H9 (cell line): ENCODE measurements around the gene LIX1. TPM values are rescaled to one million over a fixed set of nuclear protein-coding genes. Genes with fewer than 3 reads are reported as not detected.

Experiments used
- DNase-seq: peaks from one replicate; pipeline ENCODE4 v3.0.0-alpha.2; 2017
- H2AFZ ChIP-seq: one replicate; pipeline ENCODE4 v1.6.1; 2013; ENCODE audit warnings: mild to moderate bottlenecking, low read length, control low read depth, moderate library complexity
- H2AK5ac ChIP-seq: 2 replicates; pipeline ENCODE4 v1.6.1; 2013; ENCODE audit warnings: low read length, control low read depth, mixed read lengths; ENCODE audit not compliant: insufficient read length
- H2BK120ac ChIP-seq: one replicate; pipeline ENCODE4 v1.6.1; 2013; ENCODE audit warnings: low read depth, mild to moderate bottlenecking, low read length, control low read depth, inconsistent platforms; ENCODE audit not compliant: poor library complexity, severe bottlenecking
- H2BK12ac ChIP-seq: 2 replicates; pipeline ENCODE4 v1.6.1; 2013; ENCODE audit warnings: low read length, control low read depth, mixed read lengths, low read depth; ENCODE audit not compliant: insufficient read length
- H2BK15ac ChIP-seq: 2 replicates; pipeline ENCODE4 v1.6.1; 2013; ENCODE audit warnings: low read depth, low read length, control low read depth
- H2BK20ac ChIP-seq: one replicate; pipeline ENCODE4 v1.6.1; 2013; ENCODE audit warnings: low read depth, mild to moderate bottlenecking, low read length, control low read depth, inconsistent platforms; ENCODE audit not compliant: poor library complexity, severe bottlenecking
- H2BK5ac ChIP-seq: 2 replicates; pipeline ENCODE4 v1.6.1; 2013; ENCODE audit warnings: low read length, control low read depth, mixed read lengths; ENCODE audit not compliant: insufficient read length
- H3K14ac ChIP-seq: 2 replicates; pipeline ENCODE4 v1.6.1; 2013; ENCODE audit warnings: low read length, control low read depth; ENCODE audit not compliant: insufficient read depth
- H3K18ac ChIP-seq: 2 replicates; pipeline ENCODE4 v1.6.1; 2013; ENCODE audit warnings: low read depth, mild to moderate bottlenecking, mixed read lengths, low read length, control low read depth; ENCODE audit not compliant: insufficient read length
- H3K23ac ChIP-seq: 2 replicates; pipeline ENCODE4 v1.6.1; 2013; ENCODE audit warnings: low read length, control low read depth, mixed read lengths, low read depth; ENCODE audit not compliant: insufficient read length
- H3K23me2 ChIP-seq: 2 replicates; pipeline ENCODE4 v1.6.1; 2013; ENCODE audit warnings: low read depth, mild to moderate bottlenecking, mixed read lengths, low read length, control low read depth; ENCODE audit not compliant: insufficient read length, poor library complexity, severe bottlenecking
- H3K27ac ChIP-seq: 2 replicates; pipeline ENCODE4 v1.5.1; 2013; ENCODE audit warnings: low read length, control low read depth, mixed read lengths, low read depth; ENCODE audit not compliant: insufficient read length
- H3K27me3 ChIP-seq: 2 replicates; pipeline ENCODE4 v1.6.1; 2013; ENCODE audit warnings: low read length, control low read depth, inconsistent platforms; ENCODE audit not compliant: insufficient read depth
- H3K4ac ChIP-seq: 2 replicates; pipeline ENCODE4 v1.6.1; 2013; ENCODE audit warnings: low read depth, mild to moderate bottlenecking, control low read depth, inconsistent platforms, low read length, moderate library complexity
- H3K4me1 ChIP-seq: 2 replicates; pipeline ENCODE4 v1.6.1; 2013; ENCODE audit warnings: low read length, control low read depth, inconsistent platforms; ENCODE audit not compliant: insufficient read depth
- H3K4me2 ChIP-seq: 2 replicates; pipeline ENCODE4 v1.6.1; 2013; ENCODE audit warnings: low read length, control low read depth, mixed read lengths; ENCODE audit not compliant: insufficient read length, insufficient read depth
- H3K56ac ChIP-seq: 2 replicates; pipeline ENCODE4 v1.6.1; 2013; ENCODE audit warnings: low read depth, mild to moderate bottlenecking, mixed read lengths, low read length, control low read depth; ENCODE audit not compliant: insufficient read length
- H3K79me1 ChIP-seq: 2 replicates; pipeline ENCODE4 v1.6.1; 2013; ENCODE audit warnings: low read depth, mild to moderate bottlenecking, moderate library complexity, low read length, control low read depth, inconsistent platforms; ENCODE audit not compliant: insufficient read depth, poor library complexity, severe bottlenecking
- H3K79me2 ChIP-seq: 2 replicates; pipeline ENCODE4 v1.6.1; 2013; ENCODE audit warnings: low read length, control low read depth, inconsistent platforms; ENCODE audit not compliant: insufficient read depth
- H3K9ac ChIP-seq: 2 replicates; pipeline ENCODE4 v1.6.1; 2013; ENCODE audit warnings: low read length, control low read depth, mixed read lengths; ENCODE audit not compliant: insufficient read length; ENCODE audit errors: extremely low read depth
- H3K9me3 ChIP-seq: one replicate; pipeline ENCODE4 v1.6.1; 2013; ENCODE audit warnings: low read depth, low read length, inconsistent platforms; ENCODE audit not compliant: control insufficient read depth
- H3T11ph ChIP-seq: one replicate; pipeline ENCODE4 v1.6.1; 2013; ENCODE audit warnings: mild to moderate bottlenecking, low read length, control low read depth, inconsistent platforms
- H4K20me1 ChIP-seq: one replicate; pipeline ENCODE4 v1.6.1; 2013; ENCODE audit not compliant: control insufficient read depth, insufficient read length, insufficient read depth
- H4K5ac ChIP-seq: 2 replicates; pipeline ENCODE4 v1.6.1; 2013; ENCODE audit warnings: low read depth, mild to moderate bottlenecking, mixed read lengths, low read length, control low read depth; ENCODE audit not compliant: insufficient read length
- H4K8ac ChIP-seq: replicated peaks from 2 replicates; pipeline ENCODE4 v1.6.1; 2013; ENCODE audit warnings: low read length, control low read depth, mixed read lengths, low read depth; ENCODE audit not compliant: insufficient read length
- H4K91ac ChIP-seq: 2 replicates; pipeline ENCODE4 v1.6.1; 2013; ENCODE audit warnings: low read depth, mild to moderate bottlenecking, moderate library complexity, mixed read lengths, low read length, control low read depth; ENCODE audit not compliant: insufficient read length
- H3K27ac Mint-ChIP-seq, 3 experiments: 2 replicates in 2 of 3; 3 replicates in 1 of 3; pipeline ENCODE4 v1.8.0; 2020 to 2021; ENCODE audit warnings: mixed read lengths in 3 of 3, mild to moderate bottlenecking in 1 of 3, moderate library complexity in 1 of 3
- H3K27me3 Mint-ChIP-seq: 2 replicates; pipeline ENCODE4 v1.8.0; 2021; ENCODE audit warnings: low read depth, mild to moderate bottlenecking, moderate library complexity, mixed read lengths
- H3K36me3 Mint-ChIP-seq, 3 experiments: 2 replicates in 2 of 3; 3 replicates in 1 of 3; pipeline ENCODE4 v1.8.0; 2020 to 2021; ENCODE audit warnings: low read depth in 3 of 3, mixed read lengths in 3 of 3; ENCODE audit not compliant: insufficient read depth in 1 of 3
- H3K4me1 Mint-ChIP-seq, 2 experiments: 2 replicates each; pipeline ENCODE4 v1.8.0; 2020; ENCODE audit warnings: mixed read lengths in 2 of 2
- H3K4me3 Mint-ChIP-seq, 2 experiments: 2 replicates in 1 of 2; 3 replicates in 1 of 2; pipeline ENCODE4 v1.8.0; 2020 to 2021; ENCODE audit warnings: mild to moderate bottlenecking in 2 of 2, mixed read lengths in 2 of 2, moderate library complexity in 1 of 2
- H3K9me3 Mint-ChIP-seq, 2 experiments: 2 replicates in 1 of 2; 3 replicates in 1 of 2; pipeline ENCODE4 v1.8.0; 2020; ENCODE audit warnings: mild to moderate bottlenecking in 2 of 2, mixed read lengths in 2 of 2, moderate library complexity in 1 of 2
- total RNA-seq: library from RNA; stranded (reverse); gene quantifications from 2 replicates; pipeline ENCODE4 v1.2.1, GENCODE V29; 2021
- TF ChIP-seq, protein P1 (sequence below): fragments of 200-600 bp; sonication (generic); conservative IDR thresholded peaks from 3 replicates; pipeline ENCODE4 v1.8.0; 2021; ENCODE audit warnings: antibody characterized with exemption, mild to moderate bottlenecking

Gene LIX1
- total RNA-seq, 1 experiment from 2014 or later: 0.13 TPM

DNA sequence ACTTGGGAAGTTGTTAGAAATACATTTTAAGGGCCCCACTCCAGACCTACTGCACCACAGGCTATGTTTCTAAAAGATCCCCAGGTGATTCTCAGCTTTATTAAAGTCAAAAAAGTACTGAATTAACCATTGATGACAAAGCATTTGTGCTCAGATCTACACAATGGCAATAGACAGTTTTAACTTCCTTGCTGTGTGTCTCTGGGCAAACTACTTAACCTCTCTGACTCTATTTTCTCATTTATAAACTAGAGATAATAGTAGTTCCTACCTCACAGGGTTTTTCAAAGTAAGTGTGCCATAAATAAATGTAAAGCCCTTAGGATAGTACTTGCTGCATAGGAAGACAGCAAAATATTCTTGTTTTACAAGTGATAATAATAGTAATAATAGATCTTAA, 66.3 kb downstream of the LIX1 start:
- no peak overlapping the region for H3K23ac ChIP-seq
- H3K4me1 ChIP-seq: 0 out of 2 replicates have a peak, but pooled peaks cover 3% of the 10 kb centered on the region
- H3T11ph ChIP-seq: no peak overlapping the region
- H3K56ac ChIP-seq: no peak overlapping the region
- no peak overlapping the region for H4K91ac ChIP-seq
- H3K27me3 ChIP-seq: no peaks in the 10 kb centered on the region
- no peak overlapping the region for H4K5ac ChIP-seq
- no peak overlapping the region for H2BK12ac ChIP-seq
- Mint-ChIP-seq H3K36me3 (no peaks in the 10 kb centered on the region; a peak in 1 of 7 replicates), H3K27me3 (no peaks in the 10 kb centered on the region), H3K4me1 (peaks cover 0 to 4% of the 10 kb centered on the region in 2 experiments; a peak in 1 of 4 replicates), H3K4me3 (no peak overlapping the region), H3K9me3 (no peaks in the 10 kb centered on the region), H3K27ac (no peak overlapping the region)
- H2BK120ac ChIP-seq: no peak overlapping the region
- no peak overlapping the region for H3K4me2 ChIP-seq
- no peaks in the 10 kb centered on the region for H3K9me3 ChIP-seq
- H3K27ac ChIP-seq: no peak overlapping the region
- no peak overlapping the region for H3K14ac ChIP-seq
- H3K79me2 ChIP-seq: no peaks in the 10 kb centered on the region
- no peak overlapping the region for H4K8ac ChIP-seq
- no peaks in the 10 kb centered on the region for H4K20me1 ChIP-seq
- no peak overlapping the region for H2AFZ ChIP-seq
- no peak for DNase-seq
- no peak overlapping the region for H2BK5ac ChIP-seq
- no peak overlapping the region for H2BK15ac ChIP-seq
- TF ChIP-seq, protein P1, sequence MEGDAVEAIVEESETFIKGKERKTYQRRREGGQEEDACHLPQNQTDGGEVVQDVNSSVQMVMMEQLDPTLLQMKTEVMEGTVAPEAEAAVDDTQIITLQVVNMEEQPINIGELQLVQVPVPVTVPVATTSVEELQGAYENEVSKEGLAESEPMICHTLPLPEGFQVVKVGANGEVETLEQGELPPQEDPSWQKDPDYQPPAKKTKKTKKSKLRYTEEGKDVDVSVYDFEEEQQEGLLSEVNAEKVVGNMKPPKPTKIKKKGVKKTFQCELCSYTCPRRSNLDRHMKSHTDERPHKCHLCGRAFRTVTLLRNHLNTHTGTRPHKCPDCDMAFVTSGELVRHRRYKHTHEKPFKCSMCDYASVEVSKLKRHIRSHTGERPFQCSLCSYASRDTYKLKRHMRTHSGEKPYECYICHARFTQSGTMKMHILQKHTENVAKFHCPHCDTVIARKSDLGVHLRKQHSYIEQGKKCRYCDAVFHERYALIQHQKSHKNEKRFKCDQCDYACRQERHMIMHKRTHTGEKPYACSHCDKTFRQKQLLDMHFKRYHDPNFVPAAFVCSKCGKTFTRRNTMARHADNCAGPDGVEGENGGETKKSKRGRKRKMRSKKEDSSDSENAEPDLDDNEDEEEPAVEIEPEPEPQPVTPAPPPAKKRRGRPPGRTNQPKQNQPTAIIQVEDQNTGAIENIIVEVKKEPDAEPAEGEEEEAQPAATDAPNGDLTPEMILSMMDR: no peak
- H3K9ac ChIP-seq: no peak overlapping the region
- H3K18ac ChIP-seq: no peak overlapping the region
- no peak overlapping the region for H2BK20ac ChIP-seq
- H3K23me2 ChIP-seq: no peaks in the 10 kb centered on the region
- H2AK5ac ChIP-seq: no peak overlapping the region
- no peaks in the 10 kb centered on the region for H3K79me1 ChIP-seq
- H3K4ac ChIP-seq: no peak overlapping the region
